Stimulated activated CD4-positive, alpha-beta T cell treated with anti-CD3 and anti-CD28 coated beads, Interleukin-1b, Interleukin-23, amount 100 ng/mL, for 24 hours (primary cell): ENCODE data around the gene LBH.

ENCODE experiments used
- DNase-seq, 4 experiments: peaks; one replicate each; pipeline ENCODE4 v3.0.0-alpha.2; 2020; ENCODE audit warnings: low read depth in 4 of 4, low spot score in 1 of 4

Gene LBH

GRCh38 chr2:30272286-30272685, 41.0 kb downstream of the LBH start:
- DNase-seq, result no peak

GRCh38 chr2:30272761-30273573, 41.6 kb downstream of the LBH start:
- DNase-seq, result peak in 1 of 4 experiments; percentile 32

- DNase-seq, result no peak
Observed at GRCh38 chr2:30273574-30273929, 42.2 kb downstream of the LBH start.

- no peak for DNase-seq
Observed at GRCh38 chr2:30275256-30275655, 43.9 kb downstream of the LBH start.

GRCh38 chr2:30276455-30276911, 45.1 kb downstream of the LBH start:
- DNase-seq, result no peak

GRCh38 chr2:30277582-30277981, 46.2 kb downstream of the LBH start:
- DNase-seq, result no peak

GRCh38 chr2:30278419-30278818, 47.1 kb downstream of the LBH start:
- no peak for DNase-seq

- DNase-seq, result no peak
Observed at GRCh38 chr2:30280596-30281434, 49.5 kb downstream of the LBH start.

- DNase-seq, result no peak
Observed at GRCh38 chr2:30282081-30282480, 50.7 kb downstream of the LBH start.

- no peak for DNase-seq
Observed at GRCh38 chr2:30282721-30283120, 51.4 kb downstream of the LBH start.

GRCh38 chr2:30283931-30284565, 52.7 kb downstream of the LBH start:
- no peak for DNase-seq

- no peak for DNase-seq
Observed at GRCh38 chr2:30285758-30286157, 54.4 kb downstream of the LBH start.

GRCh38 chr2:30287190-30287840, 56.0 kb downstream of the LBH start:
- DNase-seq, result no peak

GRCh38 chr2:30287857-30288513, 56.7 kb downstream of the LBH start:
- no peak for DNase-seq

- DNase-seq, result no peak
Observed at GRCh38 chr2:30288561-30288960, 57.2 kb downstream of the LBH start.

- no peak for DNase-seq
Observed at GRCh38 chr2:30293303-30293921, 62.1 kb downstream of the LBH start.

- no peak for DNase-seq
Observed at GRCh38 chr2:30294133-30294532, 62.8 kb downstream of the LBH start.

GRCh38 chr2:30296496-30296895, 65.2 kb downstream of the LBH start:
- no peak for DNase-seq

GRCh38 chr2:30298302-30298701, 67.0 kb downstream of the LBH start:
- no peak for DNase-seq

- DNase-seq, result no peak
Observed at GRCh38 chr2:30300122-30300455, 68.8 kb downstream of the LBH start.
